ENCODE results near the gene SHANK3.
A peak's percentile ranks its signal among the peaks of the same experiment; 100 is the strongest.

Gene SHANK3

GRCh38 chr22:50700387-50701075 is 27.9 kb downstream of the SHANK3 start:
- DNase-seq = no peak

- DNase-seq = no peak
These were observed 28.4 kb downstream of the SHANK3 start for GRCh38 chr22:50701076-50701419.

GRCh38 chr22:50701428-50702154 is 29.0 kb downstream of the SHANK3 start:
- no peak for DNase-seq

- DNase-seq = no peak
These were observed 29.6 kb downstream of the SHANK3 start for GRCh38 chr22:50702261-50702671.

GRCh38 chr22:50702821-50703725 is 30.4 kb downstream of the SHANK3 start:
- DNase-seq = no peak

GRCh38 chr22:50703726-50704509 is 31.3 kb downstream of the SHANK3 start:
- DNase-seq = no peak

GRCh38 chr22:50704510-50705218 is 32.0 kb downstream of the SHANK3 start:
- no peak for DNase-seq

- DNase-seq = peak; percentile 84
These were observed 32.6 kb downstream of the SHANK3 start for GRCh38 chr22:50705219-50705691.

GRCh38 chr22:50705851-50706351 is 33.3 kb downstream of the SHANK3 start:
- no peak for DNase-seq

GRCh38 chr22:50706481-50707125 is 34.0 kb downstream of the SHANK3 start:
- no peak for DNase-seq

- DNase-seq = no peak
These were observed 35.9 kb downstream of the SHANK3 start for GRCh38 chr22:50708474-50708873.

GRCh38 chr22:50708996-50709395 is 36.4 kb downstream of the SHANK3 start:
- DNase-seq = no peak

- DNase-seq = no peak
These were observed 37.6 kb downstream of the SHANK3 start for GRCh38 chr22:50710221-50710620.

- no peak for DNase-seq
These were observed 38.3 kb downstream of the SHANK3 start for GRCh38 chr22:50710886-50711285.

- no peak for DNase-seq
These were observed 39.1 kb downstream of the SHANK3 start for GRCh38 chr22:50711446-50712340.

- no peak for DNase-seq
These were observed 39.9 kb downstream of the SHANK3 start for GRCh38 chr22:50712341-50713007.

GRCh38 chr22:50713008-50713385 is 40.4 kb downstream of the SHANK3 start:
- DNase-seq = no peak

GRCh38 chr22:50713571-50714056 is 41.0 kb downstream of the SHANK3 start:
- no peak for DNase-seq

GRCh38 chr22:50714150-50714549 is 41.5 kb downstream of the SHANK3 start:
- DNase-seq = no peak

All from femur (tissue), 1 donor.